H1 (cell line): Measurements from ENCODE around the gene GRAP. TPM values are rescaled to one million over a fixed set of nuclear protein-coding genes. Genes with fewer than 3 reads are reported as not detected.

Experiments
- CTCF ChIA-PET: fragments of 300-600 bp; sonication (Branson Sonifier 250); formaldehyde crosslinking; loops from one replicate; lab custom pipeline; 2021; ENCODE audit not compliant: partially characterized antibody; lab: Charles Lee
- POLR2A ChIA-PET: fragments of 300-600 bp; sonication (Branson Sonifier 250); formaldehyde crosslinking; loops from one replicate; lab custom pipeline; 2021; ENCODE audit warnings: inconsistent platforms; ENCODE audit not compliant: partially characterized antibody; lab: Charles Lee
- DNase-seq, 2 experiments: peaks; one replicate each; pipeline versions ENCODE4 v3.0.0 to v3.0.0-alpha.2; 2010 to 2022; ENCODE audit warnings: low spot score in 2 of 2, low read depth in 1 of 2, mixed read lengths in 1 of 2
- FAIRE-seq: peaks from 2 replicates; lab custom pipeline; 2011; peaks lifted over from hg19 to GRCh38; lab: Jason Lieb, UNC
- H2AFZ ChIP-seq: 2 replicates; pipeline ENCODE4 v1.8.1; 2012; ENCODE audit warnings: low read length, inconsistent platforms
- H2AK5ac ChIP-seq: 2 replicates; pipeline ENCODE4 v1.6.1; 2013; ENCODE audit warnings: low read depth, low read length
- H2BK120ac ChIP-seq: replicated peaks from 2 replicates; pipeline ENCODE3; 2013; ENCODE audit warnings: low read depth, low read length, inconsistent platforms
- H2BK12ac ChIP-seq: 2 replicates; pipeline ENCODE4 v1.6.1; 2013; ENCODE audit warnings: low read depth, low read length
- H2BK15ac ChIP-seq: 2 replicates; pipeline ENCODE4 v1.6.1; 2013; ENCODE audit warnings: low read length
- H2BK20ac ChIP-seq: 2 replicates; pipeline ENCODE4 v1.6.1; 2013; ENCODE audit warnings: low read length
- H2BK5ac ChIP-seq: 2 replicates; pipeline ENCODE4 v1.6.1; 2013; ENCODE audit warnings: low read depth, low read length
- H3K14ac ChIP-seq: 2 replicates; pipeline ENCODE4 v1.6.1; 2013; ENCODE audit warnings: inconsistent platforms; ENCODE audit not compliant: insufficient read length
- H3K18ac ChIP-seq: 2 replicates; pipeline ENCODE4 v1.6.1; 2013; ENCODE audit warnings: low read length; ENCODE audit errors: extremely low read depth
- H3K23ac ChIP-seq: 2 replicates; pipeline ENCODE4 v1.6.1; 2013; ENCODE audit warnings: inconsistent platforms; ENCODE audit not compliant: insufficient read length
- H3K23me2 ChIP-seq: 2 replicates; pipeline ENCODE4 v1.6.1; 2013; ENCODE audit warnings: low read depth, low read length
- H3K27ac ChIP-seq: 2 replicates; pipeline ENCODE4 v1.6.1; 2011; ENCODE audit warnings: low read depth, low read length, inconsistent platforms
- H3K27me3 ChIP-seq, 4 experiments: replicated peaks in 1 of 4; 1 replicate in 1 of 4; 2 replicates in 3 of 4; pipeline versions ENCODE4 v1.6.1 to v1.8.1; 2011 to 2013; ENCODE audit warnings: low read length in 3 of 4, mild to moderate bottlenecking in 3 of 4, inconsistent platforms in 2 of 4, mixed read lengths in 2 of 4, moderate library complexity in 1 of 4; ENCODE audit not compliant: control insufficient read depth in 3 of 4, insufficient read depth in 3 of 4; ENCODE audit errors: extremely low read depth in 1 of 4
- H3K36me3 ChIP-seq, 4 experiments: 2 replicates each; pipeline versions ENCODE4 v1.6.1 to v1.8.1; 2011 to 2013; ENCODE audit warnings: mild to moderate bottlenecking in 4 of 4, low read length in 3 of 4, moderate library complexity in 2 of 4, control low read depth in 1 of 4, inconsistent platforms in 1 of 4; ENCODE audit not compliant: insufficient read depth in 4 of 4, control insufficient read depth in 2 of 4
- H3K4ac ChIP-seq: replicated peaks from 2 replicates; pipeline ENCODE3; 2013; ENCODE audit warnings: low read length, low read depth, mixed read lengths, inconsistent platforms; ENCODE audit not compliant: insufficient read length
- H3K4me1 ChIP-seq, 4 experiments: replicated peaks in 1 of 4; 1 replicate in 1 of 4; 2 replicates in 3 of 4; pipeline versions ENCODE4 v1.6.1 to v1.8.1; 2011 to 2013; ENCODE audit warnings: low read length in 3 of 4, inconsistent platforms in 2 of 4, mixed read lengths in 1 of 4; ENCODE audit not compliant: insufficient read depth in 4 of 4, control insufficient read depth in 3 of 4
- H3K4me2 ChIP-seq, 2 experiments: 2 replicates each; pipeline versions ENCODE4 v1.6.1 to v1.8.1; 2011 to 2013; ENCODE audit warnings: low read depth in 2 of 2, low read length in 2 of 2, control low read depth in 1 of 2, inconsistent platforms in 1 of 2, mild to moderate bottlenecking in 1 of 2; ENCODE audit not compliant: insufficient read depth in 1 of 2
- H3K4me3 ChIP-seq, 4 experiments: fragments of 200-600, 300-600 bp in 1 of 4; sonication (generic), shearing (Covaris generic), sonication (Bioruptor Twin) in 1 of 4; 2 replicates each; pipeline versions ENCODE4 v1.5.1 to v1.8.1; 2011 to 2016; ENCODE audit warnings: low read length in 4 of 4, low read depth in 3 of 4, control low read depth in 2 of 4, inconsistent platforms in 2 of 4, mild to moderate bottlenecking in 2 of 4, mixed read lengths in 1 of 4, moderate library complexity in 1 of 4; ENCODE audit not compliant: insufficient read depth in 2 of 4; ENCODE audit errors: extremely low read depth in 1 of 4
- H3K56ac ChIP-seq: replicated peaks from 2 replicates; pipeline ENCODE3; 2013; ENCODE audit warnings: low read depth, mild to moderate bottlenecking, mixed read lengths, low read length, inconsistent platforms; ENCODE audit not compliant: insufficient read length
- H3K79me1 ChIP-seq: 2 replicates; pipeline ENCODE4 v1.6.1; 2013; ENCODE audit warnings: low read depth, low read length, control low read depth
- H3K79me2 ChIP-seq, 2 experiments: 2 replicates each; pipeline versions ENCODE4 v1.6.1 to v1.8.1; 2012 to 2013; ENCODE audit warnings: low read length in 2 of 2, mild to moderate bottlenecking in 2 of 2, inconsistent platforms in 1 of 2; ENCODE audit not compliant: insufficient read depth in 2 of 2, control insufficient read depth in 1 of 2
- H3K9ac ChIP-seq, 4 experiments: replicated peaks in 1 of 4; 1 replicate in 1 of 4; 2 replicates in 3 of 4; pipeline versions ENCODE4 v1.6.1 to v1.8.1; 2011 to 2013; ENCODE audit warnings: low read depth in 3 of 4, low read length in 3 of 4, control low read depth in 2 of 4, mild to moderate bottlenecking in 2 of 4, moderate library complexity in 2 of 4, inconsistent platforms in 1 of 4; ENCODE audit errors: extremely low read depth in 1 of 4
- H3K9me3 ChIP-seq, 2 experiments: 2 replicates each; pipeline versions ENCODE4 v1.6.1 to v1.8.1; 2012 to 2013; ENCODE audit warnings: mild to moderate bottlenecking in 2 of 2, moderate library complexity in 2 of 2, control low read depth in 1 of 2, inconsistent platforms in 1 of 2, low read depth in 1 of 2, low read length in 1 of 2, mixed read lengths in 1 of 2; ENCODE audit not compliant: insufficient read depth in 2 of 2
- H4K20me1 ChIP-seq, 2 experiments: replicated peaks in 1 of 2; 2 replicates each; pipeline versions ENCODE3 to v1.8.1; 2011 to 2013; ENCODE audit warnings: inconsistent platforms in 2 of 2, low read length in 2 of 2, mild to moderate bottlenecking in 1 of 2; ENCODE audit not compliant: insufficient read depth in 2 of 2, control insufficient read depth in 1 of 2
- H4K5ac ChIP-seq: 2 replicates; pipeline ENCODE4 v1.6.1; 2013; ENCODE audit warnings: low read length, low read depth, mixed read lengths, inconsistent platforms; ENCODE audit not compliant: insufficient read length
- H4K8ac ChIP-seq: 2 replicates; pipeline ENCODE4 v1.8.0; 2013; ENCODE audit warnings: mild to moderate bottlenecking, moderate library complexity, low read length, inconsistent platforms; ENCODE audit not compliant: insufficient read depth; ENCODE audit errors: extremely low read depth
- H4K91ac ChIP-seq: replicated peaks from 2 replicates; pipeline ENCODE3; 2013; ENCODE audit warnings: low read length, mixed read lengths, inconsistent platforms; ENCODE audit not compliant: insufficient read length
- ATF2 ChIP-seq: IDR thresholded peaks from 2 replicates; pipeline ENCODE4 v1.6.1; 2012; ENCODE audit warnings: low read length, inconsistent platforms
- CBX5 ChIP-seq: fragments of 300-800, 300-1000 bp; sonication (generic); IDR thresholded peaks from 2 replicates; pipeline ENCODE4 v1.7.1; 2016; ENCODE audit warnings: antibody characterized with exemption, low read length, low read depth
- CREB1 ChIP-seq: IDR thresholded peaks from 2 replicates; pipeline ENCODE4 v1.6.1; 2012; ENCODE audit warnings: inconsistent platforms
- HDAC2 ChIP-seq, 2 experiments: fragments of 300-600 bp in 1 of 2; sonication (generic) in 1 of 2; IDR thresholded peaks; 2 replicates each; pipeline ENCODE4 v1.6.1; 2011 to 2012; ENCODE audit warnings: low read depth in 2 of 2, low read length in 2 of 2, mild to moderate bottlenecking in 2 of 2, moderate library complexity in 2 of 2, borderline replicate concordance in 1 of 2, inconsistent platforms in 1 of 2
- RNF2 ChIP-seq: fragments of 200-900, 300-1000 bp; sonication (generic); IDR thresholded peaks from 2 replicates; pipeline ENCODE4 v1.7.1; 2016; ENCODE audit warnings: borderline replicate concordance, low read depth, mild to moderate bottlenecking, antibody characterized with exemption, low read length; ENCODE audit not compliant: poor library complexity, severe bottlenecking; ENCODE audit errors: missing control alignments
- RXRA ChIP-seq: IDR thresholded peaks from 2 replicates; pipeline ENCODE4 v1.6.1; 2011; ENCODE audit warnings: low read depth, mild to moderate bottlenecking, low read length, moderate library complexity; ENCODE audit not compliant: insufficient read depth
- SP2 ChIP-seq: IDR thresholded peaks from 2 replicates; pipeline ENCODE4 v1.6.1; 2012; ENCODE audit warnings: mild to moderate bottlenecking, low read length, inconsistent platforms
- SUZ12 ChIP-seq: fragments of 200-600 bp; sonication (generic); IDR thresholded peaks from 2 replicates; pipeline ENCODE4 v1.6.1; 2012; ENCODE audit warnings: mild to moderate bottlenecking, inconsistent platforms, low read length, moderate library complexity, mixed read lengths
- WGBS, 2 experiments: shearing (Covaris generic) in 1 of 2; methylation state at CpG; one replicate each; pipeline versions ENCODE4 v1.1.6 to v1.1.7; 2013 to 2015; ENCODE audit warnings: low lambda C conversion rate in 2 of 2, mixed read lengths in 2 of 2, inconsistent platforms in 1 of 2, low coverage in 1 of 2, missing lambda C conversion rate in 1 of 2; ENCODE audit not compliant: insufficient replicate concordance in 2 of 2, insufficient coverage in 1 of 2, insufficient read length in 1 of 2; ENCODE audit errors: extremely low coverage in 1 of 2, missing lambda C conversion rate in 1 of 2; 5-methylcytosine and 5-hydroxymethylcytosine counted together
- polyA plus RNA-seq, 7 experiments: library from polyadenylated mRNA; depleted of rRNA in 3 of 7; stranded (reverse) in 5 of 7; unstranded in 2 of 7; fragments of >200 nt in 5 of 7; fragments of 200-250 nt in 2 of 7; gene quantifications; 1 replicate in 5 of 7; 2 replicates in 1 of 7; 4 replicates in 1 of 7; pipeline versions ENCODE4 v1.2.1 to v1.2.3, GENCODE V29; 2011 to 2013; ENCODE audit warnings: missing spikeins in 2 of 7, mixed read lengths in 2 of 7
- total RNA-seq: library from RNA; stranded (reverse); fragmentation: NEBNext Ultra II Directional; extraction: Animal tissue kit (Norgen Biotek cat#: 25700); gene quantifications from 2 replicates; pipeline ENCODE4 v1.2.1, GENCODE V29; 2021

Gene GRAP
- total and polyA plus RNA-seq, 2 of the 8 experiments (the other 6 are each of a cell fraction or from before 2014, with no cell fraction given): 0.18 to 0.24 TPM

- H3K4me3 ChIP-seq: no peak overlapping the region
- H2BK20ac ChIP-seq: no peak overlapping the region
- no peak overlapping the region for H2AK5ac ChIP-seq
- H2BK12ac ChIP-seq: no peak overlapping the region
- FAIRE-seq: no peak
- H2BK5ac ChIP-seq: no peak overlapping the region
- H3K27me3 ChIP-seq: no peaks in the 10 kb centered on the region
- no peak overlapping the region for H4K91ac ChIP-seq
- H3K4me2 ChIP-seq: no peak overlapping the region
- TF ChIP-seq RNF2: no peak
- no peak for TF ChIP-seq CBX5
- no peak for TF ChIP-seq CREB1
- TF ChIP-seq HDAC2 (IDR thresholded peaks at IDR 0.05; ENCODE audit: borderline replicate concordance in 1 of 2, low read depth in 2 of 2, low read length in 2 of 2): no peak
- no peak for TF ChIP-seq SP2
- TF ChIP-seq ATF2: no peak
- no peak for TF ChIP-seq SUZ12
- TF ChIP-seq RXRA: no peak
- TF ChIP-seq, all 59 proteins: peak for 0
- H2BK120ac ChIP-seq: no peak overlapping the region
- no peaks in the 10 kb centered on the region for H3K79me2 ChIP-seq
- no peak overlapping the region for H3K23ac ChIP-seq
- no peak overlapping the region for H3K18ac ChIP-seq
- H2BK15ac ChIP-seq: no peak overlapping the region
- H3K56ac ChIP-seq: no peak overlapping the region
- no peaks in the 10 kb centered on the region; a peak in 1 of 7 replicates for H3K4me1 ChIP-seq
- no peak overlapping the region for H4K8ac ChIP-seq
- CTCF ChIA-PET: interaction anchor here (0.6 to 3.3 kb wide), 2 partner anchors 15 to 19 kb away, joined by 3 to 15 read pairs; no protein-coding TSS in a partner anchor
- no peak overlapping the region for H3K27ac ChIP-seq
- peaks cover 3 to 20% of the 10 kb centered on the region in 2 experiments for H4K20me1 ChIP-seq
- peaks cover 7% of the 10 kb centered on the region; the same call in 1 of the 2 replicates for H3K79me1 ChIP-seq
- no peak overlapping the region for H3K9ac ChIP-seq
- WGBS, 2 experiments: 90% methylated on average over 4 of the region's 4 CpGs; no CpG with 5 or more reads in 1 of the 2 experiments
- no peak overlapping the region for H4K5ac ChIP-seq
- POLR2A ChIA-PET: interaction anchor here (1.1 to 2.4 kb wide), 2 partner anchors 10 to 27 kb away, joined by 3 to 8 read pairs; no protein-coding TSS in a partner anchor
- peaks cover 17 to 36% (median 27%) of the 10 kb centered on the region in 4 experiments for H3K36me3 ChIP-seq
- no peaks in the 10 kb centered on the region for H3K9me3 ChIP-seq
- H3K23me2 ChIP-seq: no peaks in the 10 kb centered on the region
- no peak overlapping the region for H3K14ac ChIP-seq
- no peak overlapping the region for H2AFZ ChIP-seq
- no peak for DNase-seq
- no peak overlapping the region for H3K4ac ChIP-seq
Measured at GRCh38 chr17:18976201-18976600, 70.6 kb downstream of the GRAP start.
